ENCODE results near the gene HOXA5. TPM values are rescaled to one million over a fixed set of nuclear protein-coding genes. Genes with fewer than 3 reads are reported as not detected.

Gene HOXA5
- polyA plus RNA-seq, 1 donor = 76.0 TPM

DNA sequence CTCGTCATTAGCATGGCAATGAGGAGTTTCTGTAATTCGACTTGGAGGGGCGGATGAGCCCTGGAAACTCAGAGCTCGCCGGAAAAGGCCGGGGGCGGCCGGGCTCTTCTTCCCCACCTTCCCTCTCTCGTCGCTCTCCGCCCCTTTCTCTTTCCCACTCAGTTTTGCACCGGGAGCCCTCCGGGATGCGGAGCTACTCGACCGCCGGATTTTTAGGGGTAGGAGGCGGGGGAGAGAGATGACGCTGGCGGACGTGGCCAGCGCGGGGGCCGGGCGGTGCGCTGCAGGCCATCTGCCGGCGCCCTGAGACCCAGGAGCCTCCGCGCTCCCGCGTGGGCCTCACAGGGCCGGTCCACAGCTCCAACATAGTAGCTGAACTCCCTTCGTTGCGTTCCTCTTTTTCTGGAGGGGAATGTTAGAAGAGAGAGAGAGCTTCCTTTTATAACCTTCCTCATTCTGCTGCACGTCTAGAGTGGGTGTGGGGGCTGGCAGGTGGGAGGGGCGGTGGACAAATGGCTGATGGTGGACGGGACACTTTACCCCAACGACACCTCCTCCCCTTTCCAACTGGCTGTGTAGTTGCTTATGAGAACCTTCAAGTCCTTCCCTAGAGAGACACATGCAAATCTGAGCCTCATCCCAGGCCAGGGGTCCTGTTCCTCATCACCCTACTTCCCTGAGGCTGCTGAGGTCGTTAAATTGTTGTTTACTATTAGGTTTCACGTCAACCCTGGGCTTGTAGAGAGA lies 46.5 kb downstream of the HOXA5 start:
- peak; percentile 61 for DNase-seq

DNA sequence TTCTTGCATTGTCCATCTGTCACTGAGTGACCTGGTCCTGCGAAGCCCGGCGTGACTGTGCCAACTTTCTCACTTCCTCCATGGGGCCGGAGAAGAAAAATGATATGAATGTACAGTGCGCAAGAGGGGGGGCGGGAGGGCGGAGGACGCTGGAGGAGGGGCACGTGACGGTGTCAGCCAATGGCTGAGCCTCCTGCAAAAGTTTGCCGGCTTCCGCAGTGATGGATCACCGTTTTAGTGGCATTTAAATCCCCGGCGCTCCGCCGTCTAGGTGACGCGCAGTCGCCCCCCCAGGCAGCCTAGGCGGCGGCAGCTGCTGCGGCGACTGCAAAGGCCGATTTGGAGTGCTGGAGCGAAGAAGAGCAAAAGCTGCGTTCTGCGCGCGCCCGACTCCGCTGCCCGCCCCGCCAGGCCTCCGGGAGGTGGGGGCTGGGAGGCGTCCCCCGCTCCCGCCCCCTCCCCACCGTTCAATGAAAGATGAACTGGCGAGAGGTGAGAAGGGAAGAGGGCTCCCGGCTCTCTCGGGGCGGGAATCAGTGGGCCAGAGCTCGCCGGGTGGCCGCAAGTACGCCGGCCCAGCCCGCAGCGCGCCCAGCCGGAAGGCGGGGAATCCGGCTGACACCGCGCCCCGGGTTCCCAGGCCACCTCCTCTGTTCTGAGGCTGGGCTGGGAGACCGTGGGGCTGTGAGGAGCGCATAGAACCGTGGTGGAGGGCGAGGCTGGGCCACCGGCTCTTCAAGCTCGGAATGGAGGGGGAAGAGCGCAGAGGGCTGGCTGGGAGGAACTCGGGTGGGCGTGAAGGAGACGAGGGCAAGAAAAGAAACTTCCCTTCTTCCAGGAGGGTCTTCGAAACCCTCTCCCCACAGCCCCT lies 47.3 kb downstream of the HOXA5 start, which contains the start of gene HOXA1:
TSS of gene HOXA1 (minus strand) at position 104 of the 871 bp plus-strand sequence. CDS start at position 16, 88 bp downstream.
- DNase-seq = peak; percentile 90

DNA sequence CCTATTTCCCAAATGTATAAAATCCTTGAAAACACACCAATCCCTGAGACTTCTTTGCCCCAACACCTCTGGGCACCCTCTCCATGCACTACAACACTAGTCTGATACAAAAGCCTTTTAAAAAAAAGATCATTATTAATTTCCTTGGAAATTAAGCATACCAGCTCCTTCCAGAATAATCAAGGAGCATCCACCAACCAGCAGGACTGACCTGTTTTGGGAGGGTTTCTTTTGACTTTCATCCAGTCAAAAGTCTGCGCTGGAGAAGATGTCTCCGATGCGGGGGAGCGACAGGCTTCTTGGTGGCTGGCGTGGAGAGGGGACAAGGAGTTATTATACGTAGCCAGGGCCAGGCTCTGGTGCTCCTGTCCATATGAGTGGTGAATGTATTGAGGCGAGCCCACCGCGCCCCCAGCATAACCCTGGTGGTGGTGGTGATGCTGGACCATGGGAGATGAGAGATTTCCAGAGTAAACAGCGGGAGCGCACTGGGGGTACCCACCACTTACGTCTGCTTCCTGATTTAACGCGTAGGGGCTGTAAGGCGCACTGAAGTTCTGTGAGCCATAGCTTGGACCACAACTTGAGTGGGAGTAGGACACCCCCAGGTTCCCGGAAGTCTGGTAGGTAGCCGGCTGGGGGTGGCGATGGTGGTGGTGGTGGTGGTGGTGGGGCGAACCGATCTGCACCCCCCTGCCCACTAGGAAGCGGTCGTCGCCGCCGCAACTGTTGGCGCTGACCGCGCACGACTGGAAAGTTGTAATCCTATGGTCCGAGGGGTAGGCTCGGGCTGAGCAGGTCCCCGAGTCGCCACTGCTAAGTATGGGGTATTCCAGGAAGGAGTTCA lies 48.2 kb downstream of the HOXA5 start:
- DNase-seq = peak; percentile 40

DNA sequence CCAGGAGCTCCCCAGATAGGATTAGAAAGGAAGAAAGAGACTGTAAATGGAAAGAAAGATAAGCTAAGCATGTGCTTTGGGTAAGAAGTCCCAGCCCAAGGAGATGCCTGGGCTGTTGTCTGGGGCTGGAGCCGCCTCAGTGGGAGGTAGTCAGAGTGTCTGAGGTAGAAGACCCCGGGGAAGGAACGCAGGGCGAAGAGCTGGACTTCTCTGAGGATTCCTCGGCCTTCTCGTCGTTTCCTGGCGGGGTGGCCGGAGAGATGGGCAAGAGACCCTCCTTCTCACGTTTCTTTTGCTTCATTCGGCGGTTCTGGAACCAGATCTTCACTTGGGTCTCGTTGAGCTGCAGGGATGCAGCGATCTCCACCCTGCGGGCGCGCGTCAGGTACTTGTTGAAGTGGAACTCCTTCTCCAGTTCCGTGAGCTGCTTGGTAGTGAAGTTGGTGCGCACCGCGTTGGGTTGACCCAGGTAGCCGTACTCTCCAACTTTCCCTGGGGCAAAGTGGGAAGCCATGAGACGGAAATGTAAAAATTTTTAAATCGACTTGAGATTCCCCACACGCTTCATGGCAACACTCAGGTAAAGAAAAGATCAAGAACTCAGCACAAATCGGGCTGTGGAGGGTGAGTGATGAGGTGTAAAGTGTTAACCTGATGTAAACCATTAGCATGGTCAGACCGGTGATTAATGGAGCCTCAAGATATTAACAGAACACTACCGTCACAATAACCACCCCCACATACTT lies 49.0 kb downstream of the HOXA5 start:
- DNase-seq = peak; percentile 19

DNA sequence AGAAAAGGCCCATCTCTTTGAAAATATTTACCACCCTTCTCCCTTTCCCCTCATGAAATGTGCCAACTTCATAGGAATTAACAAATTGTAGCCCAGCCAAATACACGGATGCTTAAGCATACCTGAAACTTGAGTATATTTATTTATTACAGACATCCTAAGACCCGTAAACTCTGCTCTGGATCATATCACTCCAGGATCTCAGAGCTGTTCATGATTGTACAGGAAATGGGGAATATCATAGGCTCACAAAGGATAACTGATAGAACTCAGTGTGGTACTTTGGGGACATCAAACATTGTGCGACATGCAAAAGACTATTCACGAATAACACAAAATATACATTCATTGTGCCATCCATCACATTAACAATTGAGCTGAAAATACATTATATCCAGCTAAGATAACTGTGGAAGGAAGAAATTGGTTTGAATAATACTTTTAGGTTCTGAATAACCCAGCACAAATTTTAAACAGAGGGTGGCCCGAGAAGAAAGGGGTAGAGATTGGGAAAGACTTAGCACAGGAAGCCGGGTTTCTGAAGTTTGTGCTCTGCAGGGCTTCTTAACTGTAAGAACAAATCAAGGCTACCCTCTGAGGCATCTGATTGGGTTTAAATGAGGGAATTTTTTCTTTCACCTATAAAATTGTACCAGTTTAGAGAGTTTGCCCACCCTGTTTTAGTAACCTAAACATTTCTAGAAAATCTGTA lies 50.1 kb downstream of the HOXA5 start:
- no peak for DNase-seq

DNA sequence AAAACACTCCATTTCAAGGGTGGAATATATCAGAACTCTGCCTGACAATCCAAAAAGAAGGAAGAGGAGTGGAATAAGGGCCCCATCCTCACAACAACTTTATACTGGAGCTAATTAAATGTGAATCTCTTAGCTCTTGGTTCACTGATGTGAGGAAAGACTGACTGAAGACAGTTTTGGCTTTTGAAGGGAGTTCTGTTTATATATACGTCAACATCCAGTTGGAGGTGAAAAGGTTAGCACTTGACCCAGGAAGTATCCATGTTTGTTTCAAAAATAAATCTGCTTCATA lies 50.7 kb downstream of the HOXA5 start:
- DNase-seq = no peak

DNA sequence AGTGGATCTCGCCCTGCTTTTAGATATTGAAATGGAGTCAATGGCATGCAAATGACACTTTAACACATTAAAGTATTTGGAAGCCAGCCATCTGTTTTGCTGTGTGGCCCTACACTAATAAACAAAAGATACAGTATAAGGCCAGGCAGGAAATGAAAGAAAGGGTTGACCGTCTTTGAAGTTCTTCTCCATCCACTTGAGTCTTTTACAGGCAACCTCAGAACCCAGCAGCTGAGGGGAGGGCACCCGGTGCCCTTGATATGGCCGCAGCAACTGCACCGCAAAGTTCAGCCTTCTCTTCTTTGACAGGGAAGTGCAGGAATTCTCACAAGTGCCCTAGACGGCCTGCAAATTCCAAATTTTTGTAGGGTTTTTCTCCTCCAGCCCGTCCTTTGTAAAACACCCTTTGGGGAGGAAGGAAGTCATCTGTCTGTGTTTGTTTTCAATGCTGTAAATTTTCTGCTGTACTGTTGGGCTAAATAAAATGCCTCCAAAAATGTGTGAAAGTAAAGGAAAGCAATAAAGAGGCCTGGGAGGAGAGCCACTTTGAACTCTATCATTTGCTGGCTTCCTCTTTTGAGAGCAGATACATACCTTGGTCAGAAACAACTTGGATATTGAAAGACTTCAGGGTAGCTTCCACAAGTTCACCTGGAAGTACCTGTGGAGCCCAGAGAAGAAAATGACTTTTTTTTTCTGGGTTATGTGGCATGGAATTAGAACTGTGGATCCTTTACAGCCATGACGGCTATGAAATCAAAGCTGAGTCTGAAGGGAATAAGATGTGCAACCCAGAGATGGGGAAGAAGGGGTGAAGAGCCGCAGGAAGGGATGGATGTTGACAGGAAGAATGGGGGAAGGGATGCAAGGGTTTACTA lies 51.3 kb downstream of the HOXA5 start:
- DNase-seq = peak; percentile 61

DNA sequence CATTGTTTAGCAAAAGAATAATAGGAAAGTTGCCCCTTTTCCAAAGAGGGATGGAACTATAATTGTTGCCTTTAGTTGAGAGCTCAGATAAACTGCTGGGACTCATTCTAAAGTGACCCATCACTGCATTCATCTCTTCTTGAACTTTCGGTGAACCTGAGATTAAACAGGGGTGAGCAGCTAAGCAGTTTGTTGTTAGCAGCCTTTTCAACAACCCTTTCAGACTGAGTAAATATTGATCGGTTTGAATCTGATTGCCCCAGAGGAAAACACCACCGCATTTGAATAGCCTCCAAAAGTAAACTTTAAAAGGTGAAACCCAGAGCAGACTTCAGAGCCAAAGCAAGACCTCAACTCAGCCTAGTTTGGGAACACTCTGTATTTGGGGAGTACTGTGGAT lies 52.4 kb downstream of the HOXA5 start:
- no peak for DNase-seq

Other genes starting within 250 kb of the HOXA5 start
- 3.4 TPM for gene HOXA1, start 47.7 kb downstream of the HOXA5 start, polyA plus RNA-seq (ENCODE audit: insufficient read length)
- 13.9 TPM for gene HOXA2, start 41.0 kb downstream of the HOXA5 start, polyA plus RNA-seq (ENCODE audit: insufficient read length)
- 28.6 TPM for gene HOXA4, start 12.9 kb downstream of the HOXA5 start, polyA plus RNA-seq (ENCODE audit: insufficient read length)
- 26.5 TPM for gene HOXA6, start 4.1 kb upstream of the HOXA5 start, polyA plus RNA-seq (ENCODE audit: insufficient read length)
- gene HOXA3, start 8.9 kb upstream of the HOXA5 start, polyA plus RNA-seq (ENCODE audit: insufficient read length) = 47.9 TPM
- gene HOXA7, start 13.0 kb upstream of the HOXA5 start, polyA plus RNA-seq (ENCODE audit: insufficient read length) = 22.7 TPM
- 124 TPM for gene HOXA9, start 21.9 kb upstream of the HOXA5 start, polyA plus RNA-seq (ENCODE audit: insufficient read length)
- gene HOXA10, start 30.6 kb upstream of the HOXA5 start, polyA plus RNA-seq (ENCODE audit: insufficient read length) = 137 TPM
- gene HOXA11, start 41.6 kb upstream of the HOXA5 start, polyA plus RNA-seq (ENCODE audit: insufficient read length) = 32.2 TPM
- not detected for gene HOXA13, start 56.4 kb upstream of the HOXA5 start, polyA plus RNA-seq (ENCODE audit: insufficient read length)
- gene EVX1, start 99.1 kb upstream of the HOXA5 start, polyA plus RNA-seq (ENCODE audit: insufficient read length) = 0.07 TPM

Measured in left kidney (tissue), 2 donors.